ENCODE results near the gene MACROD1. TPM values are rescaled to one million over a fixed set of nuclear protein-coding genes. Genes with fewer than 3 reads are reported as not detected.

The MACROD1 gene
- total and polyA plus RNA-seq, 9 of the 15 experiments (the other 6 are each of a cell fraction or from before 2014, with no cell fraction given): 1.1 to 60.0 (median 26.4) TPM

GRCh38 chr11:64204464-64204989 is 38.6 kb upstream of the MACROD1 start (continued):
- TF ChIP-seq RBM14 (IDR thresholded peaks at IDR 0.05; ENCODE audit: borderline replicate concordance, insufficient read depth, low read depth, low read length): no peak
- no peak for TF ChIP-seq MTA3 (IDR thresholded peaks at IDR 0.05; ENCODE audit: borderline replicate concordance)
- TF ChIP-seq GTF2A2 (tag; IDR thresholded peaks at IDR 0.05): no peak
- no peak for TF ChIP-seq SP2 (IDR thresholded peaks at IDR 0.05; ENCODE audit: extremely low read depth, low read depth, low read length, poor library complexity, severe bottlenecking)
- no peak for TF ChIP-seq RHOXF2B (CRISPR knock-in tag; conservative IDR thresholded peaks at IDR 0.05)
- TF ChIP-seq MXD1 (CRISPR knock-in tag; IDR thresholded peaks at IDR 0.05; ENCODE audit: borderline replicate concordance, poor library complexity, severe bottlenecking): no peak
- TF ChIP-seq ZNF263 (CRISPR knock-in tag; IDR thresholded peaks at IDR 0.05; ENCODE audit: borderline replicate concordance): no peak; the same call in 1 of the 2 replicates
- no peak for TF ChIP-seq CHD2 (IDR thresholded peaks at IDR 0.05; ENCODE audit: low read depth, low read length)
- no peak for TF ChIP-seq ZC3H11A (IDR thresholded peaks at IDR 0.05; ENCODE audit: low read depth, low read length)
- no peak for TF ChIP-seq NCOR1 (IDR thresholded peaks at IDR 0.05)
- TF ChIP-seq CREB5 (CRISPR knock-in tag; IDR thresholded peaks at IDR 0.05): no peak
- TF ChIP-seq LCOR (CRISPR knock-in tag; IDR thresholded peaks at IDR 0.05): no peak
- TF ChIP-seq RNF219 (CRISPR knock-in tag; IDR thresholded peaks at IDR 0.05): no peak
- TF ChIP-seq LEF1 (IDR thresholded peaks at IDR 0.05): no peak
- TF ChIP-seq ZNF280A (IDR thresholded peaks at IDR 0.05; ENCODE audit: low read depth, partially characterized antibody): no peak
- TF ChIP-seq ZNF696 (CRISPR knock-in tag; conservative IDR thresholded peaks at IDR 0.05): no peak
- peak; percentile 60 for TF ChIP-seq EP400 (IDR thresholded peaks at IDR 0.05)
- TF ChIP-seq ZNF79 (CRISPR knock-in tag; IDR thresholded peaks at IDR 0.05; ENCODE audit: low read depth): no peak
- no peak for TF ChIP-seq IRF1 (CRISPR knock-in tag; IDR thresholded peaks at IDR 0.05; ENCODE audit: borderline replicate concordance)
- TF ChIP-seq KDM5B (IDR thresholded peaks at IDR 0.05; ENCODE audit: insufficient replicate concordance, low read depth, low read length): no peak
- no peak for TF ChIP-seq ATF1 (CRISPR knock-in tag; IDR thresholded peaks at IDR 0.05)
- TF ChIP-seq ATF1 (tag; IDR thresholded peaks at IDR 0.05): peak; percentile 47
- TF ChIP-seq ZNF146 (CRISPR knock-in tag; IDR thresholded peaks at IDR 0.05; ENCODE audit: unreplicated experiment): no peak
- no peak; the same call in 1 of the 2 replicates for TF ChIP-seq GABPB1 (CRISPR knock-in tag; IDR thresholded peaks at IDR 0.05)
